DMS153 treated with DMSO at 0.1 percent for 48 hours (cell line): ENCODE measurements around the gene PXK.
"Not testable (repeated sequence)": the region's sequence is repeated elsewhere in the genome, so short reads cannot be mapped to it uniquely, and the experiment has no call there.

Source experiments
- DNase-seq: peaks from one replicate; lab custom pipeline; 2025; ENCODE audit not compliant: unreplicated experiment; lab: John Stamatoyannopoulos, UW

Gene PXK

DNA sequence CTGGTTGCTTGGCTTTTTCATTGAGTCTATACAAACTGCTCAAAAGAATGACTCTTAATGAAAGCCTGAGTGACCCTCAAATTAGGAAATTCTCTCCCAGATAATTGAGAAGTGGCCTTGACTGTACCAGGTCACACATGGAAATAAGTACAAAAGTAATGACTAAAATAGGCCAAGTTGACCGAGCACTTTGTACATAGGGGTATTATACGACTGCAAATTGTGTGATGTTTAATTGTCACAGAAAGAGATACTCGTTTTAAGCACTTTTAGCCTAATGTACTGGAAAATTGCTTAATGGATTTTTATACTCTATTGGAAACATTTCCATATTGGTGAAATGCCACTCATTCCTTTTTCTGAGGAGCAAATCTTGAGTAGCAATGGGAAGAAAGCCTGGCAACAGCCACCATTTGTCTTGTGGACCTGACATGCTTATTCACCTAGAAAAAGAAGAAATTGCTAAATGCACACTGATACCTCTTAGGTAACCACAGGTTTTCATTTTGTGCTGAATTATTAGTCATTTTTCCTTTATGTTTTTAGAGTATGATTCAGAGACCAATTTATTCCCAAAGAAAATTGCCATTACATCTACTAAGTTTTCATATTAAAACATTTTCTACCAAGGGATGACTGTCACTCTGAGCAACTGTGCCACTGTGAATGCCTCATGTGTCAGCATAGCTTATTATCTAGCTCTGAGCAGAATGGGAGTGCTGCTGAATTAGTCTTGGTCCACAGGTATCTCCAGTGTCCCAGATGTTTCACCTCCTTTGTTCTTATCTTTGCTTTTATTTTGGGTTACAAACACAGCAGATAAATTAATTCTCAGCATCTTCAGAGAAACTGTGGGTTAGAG is 8.9 kb upstream of the PXK start:
- DNase-seq, result no peak

DNA sequence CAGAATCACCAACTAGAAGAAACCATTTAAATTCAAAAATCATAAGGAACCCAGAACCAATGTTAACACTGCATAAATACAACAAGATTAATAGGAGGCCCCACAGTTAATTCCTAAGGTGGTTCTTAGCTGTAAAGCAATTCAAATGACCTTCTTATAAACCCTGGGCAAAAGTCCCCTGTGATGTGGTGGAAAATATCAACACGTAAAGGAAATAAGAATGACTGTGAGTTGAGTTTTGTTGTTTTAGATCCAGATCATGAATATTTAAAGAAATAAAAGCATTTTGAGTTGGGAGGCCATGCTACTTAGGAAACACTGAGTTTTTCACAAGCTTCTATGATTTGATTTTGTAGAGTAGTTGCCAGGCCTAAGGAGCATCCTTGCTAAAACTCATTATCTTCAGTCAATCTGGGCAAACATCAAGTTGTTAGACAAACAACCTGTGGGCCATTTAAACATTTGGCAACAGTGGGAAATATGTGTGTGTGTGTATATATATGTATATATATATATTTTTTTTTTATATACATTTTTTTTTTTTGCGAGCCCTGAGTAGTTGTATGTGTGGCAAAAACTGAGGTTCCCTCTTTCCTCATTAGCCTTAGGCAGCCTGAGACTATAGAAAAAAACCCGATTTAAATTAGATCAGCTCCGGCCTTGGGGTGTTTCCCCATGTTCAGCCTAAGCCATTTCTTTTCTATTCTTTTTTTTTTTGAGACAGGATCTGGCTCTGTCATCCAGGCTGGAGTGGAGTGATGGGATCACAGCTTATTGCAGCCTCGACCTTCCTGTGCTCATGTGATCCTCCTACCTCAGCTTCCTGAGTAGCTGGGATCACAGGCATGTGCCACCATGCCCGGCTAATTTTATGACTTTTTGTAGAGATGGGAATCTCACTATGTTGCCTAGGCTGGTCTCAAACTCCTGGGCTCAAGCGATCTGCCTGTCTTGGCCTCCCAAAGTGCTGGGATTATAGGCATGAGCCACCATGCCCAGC is 8.0 kb upstream of the PXK start:
- no peak for DNase-seq

DNA sequence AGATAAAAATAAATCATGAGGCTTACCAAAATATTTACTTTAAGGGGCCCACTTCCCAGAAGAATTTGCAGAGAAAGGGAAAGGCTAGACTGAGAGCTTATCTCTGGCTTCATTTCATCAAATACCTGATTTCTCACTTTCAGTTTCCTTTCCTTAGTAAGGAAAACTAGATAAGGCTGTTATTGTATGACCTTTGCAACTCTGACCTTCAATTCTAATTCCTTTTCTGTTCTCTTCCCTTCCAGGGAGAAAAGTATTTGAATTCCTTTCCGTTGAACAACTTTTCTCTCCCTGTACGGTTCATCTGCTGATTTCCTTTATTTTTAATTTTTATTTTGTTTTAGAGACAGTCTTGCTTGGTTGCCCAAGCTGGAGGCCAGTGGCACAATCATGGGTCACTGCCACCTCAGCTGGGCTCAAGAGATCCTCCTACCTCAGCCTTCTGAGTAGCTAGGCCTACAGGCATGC is 7.1 kb upstream of the PXK start:
- DNase-seq, result no peak

- DNase-seq, result no peak
These were observed 6.3 kb upstream of the PXK start for GRCh38 chr3:58326267-58326900.

DNA sequence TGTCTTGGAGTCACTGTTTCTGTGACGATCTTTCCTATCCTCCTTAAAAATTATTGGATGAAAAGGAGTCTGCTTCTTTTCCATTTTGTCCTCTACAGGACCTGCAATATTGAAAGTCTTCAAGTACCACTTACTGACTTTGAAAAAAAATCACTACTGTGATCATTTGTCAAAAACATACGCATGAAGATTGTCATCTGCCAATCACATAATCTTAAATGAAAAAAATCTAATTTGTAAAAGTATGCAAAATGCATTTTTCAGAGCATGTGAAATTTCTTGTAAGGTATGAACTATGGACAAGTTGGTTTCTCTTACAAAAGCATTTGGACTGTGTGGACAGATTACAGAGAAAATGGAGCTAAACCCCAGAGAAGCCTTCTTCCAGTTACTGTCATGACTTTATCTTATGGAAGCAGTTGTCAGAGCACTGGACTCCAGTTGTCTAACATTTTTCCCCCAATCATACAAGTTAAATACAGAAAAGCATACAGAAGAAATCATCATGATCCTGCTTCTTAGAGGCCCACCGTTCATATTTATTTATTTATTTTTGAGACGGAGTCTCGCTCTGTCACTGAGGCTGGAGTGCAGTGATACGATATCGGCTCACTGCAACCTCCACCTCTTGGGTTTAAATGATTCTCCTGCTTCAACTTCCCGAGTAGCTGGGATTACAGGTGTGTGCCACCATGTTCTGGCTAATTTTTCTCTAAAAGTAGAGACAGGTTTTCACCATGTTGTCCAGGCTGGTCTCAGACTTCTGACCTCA is 3.4 kb upstream of the PXK start:
- DNase-seq, result no peak

- no peak for DNase-seq
These were observed 2.7 kb upstream of the PXK start for GRCh38 chr3:58329922-58330413.

- no peak for DNase-seq
These were observed 1.0 kb upstream of the PXK start for GRCh38 chr3:58331593-58332152.

- DNase-seq, result no peak
These were observed 717 bp downstream of the PXK start for GRCh38 chr3:58333206-58334012.

GRCh38 chr3:58334013-58334321 is 1.3 kb downstream of the PXK start:
- DNase-seq, result no peak

GRCh38 chr3:58334506-58334884 is 1.8 kb downstream of the PXK start:
- no peak for DNase-seq

- no peak for DNase-seq
These were observed 2.9 kb downstream of the PXK start for GRCh38 chr3:58335652-58335947.

DNA sequence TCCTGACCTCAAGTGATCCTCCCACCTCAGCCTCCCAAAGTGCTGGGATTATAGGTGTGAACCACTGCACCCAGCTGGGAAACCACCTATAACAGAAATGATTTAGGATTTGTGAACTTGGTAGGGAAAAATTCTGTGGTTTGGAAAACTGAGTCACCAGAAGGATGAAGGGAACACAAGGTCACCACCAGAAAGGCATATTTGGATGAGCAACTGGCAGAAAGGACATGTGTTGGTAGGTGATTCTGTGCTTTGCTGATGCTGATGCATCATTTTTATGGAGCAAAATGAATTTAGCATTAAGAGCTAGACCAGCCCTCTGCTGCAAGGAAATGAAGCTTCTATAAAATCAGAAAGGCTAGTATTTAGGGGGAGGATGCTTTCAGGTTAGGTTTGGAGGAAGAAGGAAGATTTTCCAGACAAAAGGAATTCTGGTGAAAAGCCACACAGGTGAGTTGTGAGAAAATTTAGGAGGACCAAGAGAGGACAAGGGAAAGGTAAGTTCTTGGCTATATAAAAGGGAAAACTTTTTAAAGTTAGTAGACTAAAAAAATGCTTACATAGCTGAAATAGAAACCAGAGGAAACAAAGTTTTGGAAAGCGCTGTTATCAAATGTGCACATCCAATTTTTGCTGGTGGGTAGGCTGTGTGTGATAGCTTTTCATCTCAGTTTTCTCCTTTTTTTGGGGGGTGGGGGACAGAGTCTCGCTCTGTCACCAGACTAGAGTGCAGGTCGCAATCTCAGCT is 3.6 kb downstream of the PXK start:
- DNase-seq, result no peak

DNA sequence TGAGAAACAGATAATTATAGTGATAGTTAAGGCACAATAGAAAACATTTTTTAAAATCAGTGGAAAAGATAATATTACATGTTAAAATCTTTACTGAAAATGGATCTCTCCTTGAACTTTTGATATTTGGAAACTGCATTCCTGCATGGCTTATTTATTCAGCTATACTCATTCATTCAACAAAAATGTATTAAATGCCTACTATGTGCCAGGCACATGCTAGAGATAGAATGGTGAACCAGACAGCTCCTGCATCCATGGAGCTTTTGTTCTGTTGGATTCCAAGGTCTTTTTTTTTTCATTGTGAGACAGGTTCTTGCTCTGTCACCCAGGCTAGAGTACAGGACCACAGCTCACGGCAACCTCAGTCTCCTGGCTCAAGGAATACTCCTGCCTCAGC is 4.5 kb downstream of the PXK start:
- no peak for DNase-seq

DNA sequence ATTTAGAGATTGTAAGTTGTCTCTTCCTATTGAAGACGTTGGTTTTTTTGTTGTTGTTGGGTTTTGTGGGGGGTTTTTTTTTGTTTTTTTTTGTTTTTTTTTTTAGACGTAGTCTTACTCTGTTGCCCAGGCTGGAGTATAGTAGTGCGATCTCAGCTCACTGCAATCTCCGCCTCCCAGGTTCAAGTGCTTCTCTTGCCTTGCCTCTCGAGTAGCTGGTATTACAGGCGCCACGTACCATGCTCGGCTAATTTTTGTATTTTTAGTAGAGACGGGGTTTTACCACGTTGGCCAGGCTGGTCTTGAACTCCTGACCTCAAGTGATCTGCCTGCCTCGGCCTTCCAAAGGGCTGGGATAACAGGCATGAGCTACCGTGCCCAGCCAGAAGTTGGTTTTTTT is 6.5 kb downstream of the PXK start:
- not testable (repeated sequence) for DNase-seq

GRCh38 chr3:58340594-58341244 is 8.0 kb downstream of the PXK start:
- no peak for DNase-seq

DNA sequence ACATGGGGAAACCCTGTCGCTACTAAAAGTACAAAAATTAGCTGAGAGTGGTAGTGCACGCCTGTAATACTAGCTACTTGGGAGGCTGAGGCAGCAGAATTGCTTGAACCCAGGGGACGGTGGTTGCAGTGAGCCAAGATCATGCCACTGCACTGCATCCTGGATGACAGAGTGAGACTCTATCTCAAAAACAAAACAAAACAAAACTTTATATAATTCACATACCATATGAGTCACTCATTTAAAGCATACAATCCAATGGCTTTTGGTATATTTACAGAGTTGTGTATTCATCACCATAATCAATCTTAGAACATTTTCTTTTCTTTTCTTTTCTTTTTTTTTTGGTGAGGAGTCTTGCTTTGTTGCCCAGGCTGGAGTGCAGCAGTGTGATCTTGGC is 8.7 kb downstream of the PXK start:
- no peak for DNase-seq

DNA sequence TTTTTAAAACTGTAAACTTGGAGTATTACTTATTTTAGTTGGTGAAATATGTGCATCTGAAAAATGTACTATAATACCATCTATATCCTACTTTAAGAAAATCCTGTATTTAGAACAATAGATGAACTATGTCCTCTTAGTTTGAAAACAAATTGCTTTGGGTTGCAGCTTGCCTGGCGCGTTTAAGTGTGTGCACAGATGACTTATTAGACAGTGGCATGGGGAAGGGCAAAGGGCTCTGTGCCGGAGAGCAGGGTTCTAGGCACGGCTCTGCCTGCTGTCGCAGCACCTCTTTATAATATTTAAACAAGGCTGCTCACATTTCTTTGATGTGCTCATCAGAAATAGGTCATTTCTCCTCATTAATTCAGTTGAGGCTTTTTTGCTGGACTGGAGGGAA is 10.0 kb downstream of the PXK start:
- DNase-seq, result no peak

- no peak for DNase-seq
These were observed 12.8 kb downstream of the PXK start for GRCh38 chr3:58345457-58345856.
